GM23338 (cell line): Measurements from ENCODE around the gene EFS. TPM values are rescaled to one million over a fixed set of nuclear protein-coding genes. Genes with fewer than 3 reads are reported as not detected.

Source experiments
- ATAC-seq: fragments of 200-7000 bp; cut with Tn5 transposase; 3 replicates; pipeline ENCODE4 v1.9.1; 2020
- DNase-seq: peaks from one replicate; pipeline ENCODE4 v3.0.0-alpha.2; 2015; ENCODE audit warnings: low spot score
- H2AFZ ChIP-seq: fragments of 200-600 bp; sonication (generic); 2 replicates; pipeline ENCODE4 v1.8.0; 2016; ENCODE audit warnings: antibody characterized with exemption, mild to moderate bottlenecking, moderate library complexity
- H3F3A ChIP-seq: fragments of 200-600 bp; sonication (generic); replicated peaks from 2 replicates; pipeline ENCODE4 v1.8.0; 2017; ENCODE audit warnings: antibody characterized with exemption, mixed run types, low read depth
- H3K27ac ChIP-seq: fragments of 200-600 bp; sonication (generic); 2 replicates; pipeline ENCODE4 v1.6.1; 2016; ENCODE audit warnings: low read depth
- H3K27me3 ChIP-seq: fragments of 200-600 bp; sonication (generic); 2 replicates; pipeline ENCODE4 v1.8.0; 2016; ENCODE audit warnings: mild to moderate bottlenecking, mixed run types, moderate library complexity; ENCODE audit not compliant: insufficient read depth
- H3K36me3 ChIP-seq: fragments of 200-600 bp; sonication (generic); 2 replicates; pipeline ENCODE4 v1.8.0; 2016; ENCODE audit warnings: mild to moderate bottlenecking; ENCODE audit not compliant: insufficient read depth
- H3K4me1 ChIP-seq: fragments of 200-600 bp; sonication (generic); 2 replicates; pipeline ENCODE4 v1.8.0; 2016; ENCODE audit warnings: mild to moderate bottlenecking, moderate library complexity; ENCODE audit not compliant: insufficient read depth
- H3K4me2 ChIP-seq: fragments of 200-600 bp; sonication (generic); 2 replicates; pipeline ENCODE4 v1.7.1; 2017; ENCODE audit warnings: mixed run types
- H3K4me3 ChIP-seq: fragments of 200-600 bp; sonication (generic); 2 replicates; pipeline ENCODE4 v1.6.1; 2016; ENCODE audit warnings: mixed run types
- H3K79me2 ChIP-seq: fragments of 200-600 bp; sonication (generic); replicated peaks from 2 replicates; pipeline ENCODE4 v1.8.0; 2017; ENCODE audit warnings: mild to moderate bottlenecking; ENCODE audit not compliant: insufficient read depth
- H3K9me2 ChIP-seq: fragments of 200-600 bp; sonication (generic); 2 replicates; pipeline ENCODE4 v1.8.0; 2017; ENCODE audit not compliant: insufficient read depth
- H4K20me1 ChIP-seq: fragments of 200-600 bp; sonication (generic); replicated peaks from 2 replicates; pipeline ENCODE4 v1.8.0; 2017; ENCODE audit warnings: mild to moderate bottlenecking; ENCODE audit not compliant: insufficient read depth
- H3K27ac Mint-ChIP-seq: 2 replicates; pipeline ENCODE4 v1.8.0; 2020; ENCODE audit warnings: inconsistent platforms, mild to moderate bottlenecking, moderate library complexity, mixed read lengths
- H3K27me3 Mint-ChIP-seq: 3 replicates; pipeline ENCODE4 v1.8.0; 2022; ENCODE audit warnings: low read depth, mild to moderate bottlenecking, moderate library complexity, mixed read lengths, inconsistent platforms; ENCODE audit not compliant: insufficient read depth, poor library complexity
- H3K36me3 Mint-ChIP-seq: 3 replicates; pipeline ENCODE4 v1.8.0; 2021; ENCODE audit warnings: low read depth, mild to moderate bottlenecking, inconsistent platforms, moderate library complexity, mixed read lengths
- H3K4me1 Mint-ChIP-seq: 3 replicates; pipeline ENCODE4 v1.8.0; 2020; ENCODE audit warnings: mild to moderate bottlenecking, inconsistent platforms, mixed read lengths
- H3K4me3 Mint-ChIP-seq: 3 replicates; pipeline ENCODE4 v1.8.0; 2021; ENCODE audit warnings: moderate library complexity, mild to moderate bottlenecking, inconsistent platforms, mixed read lengths
- H3K9me3 Mint-ChIP-seq: 3 replicates; pipeline ENCODE4 v1.8.0; 2020; ENCODE audit warnings: moderate library complexity, mild to moderate bottlenecking, inconsistent platforms, mixed read lengths
- CTCF ChIP-seq, 2 experiments: fragments of 200-600 bp in 1 of 2; sonication (generic) in 1 of 2; conservative IDR thresholded peaks; 2 replicates each; pipeline versions ENCODE4 v1.5.1 to v1.6.1; 2016 to 2017; ENCODE audit warnings: antibody characterized with exemption in 2 of 2, low read depth in 2 of 2, mild to moderate bottlenecking in 2 of 2, moderate library complexity in 1 of 2
- EZH2 ChIP-seq: fragments of 200-600 bp; sonication (generic); IDR thresholded peaks from one replicate; pipeline ENCODE4 v1.8.0; 2017; ENCODE audit warnings: antibody characterized with exemption, mild to moderate bottlenecking, low read depth; ENCODE audit not compliant: unreplicated experiment
- ZNF114 ChIP-seq: fragments of 250-450 bp; sonication (Bioruptor Pico); IDR thresholded peaks from 2 replicates; pipeline ENCODE4 v1.5.0; 2020; ENCODE audit warnings: mild to moderate bottlenecking, moderate library complexity
- polyA plus RNA-seq: library from polyadenylated mRNA; unstranded; fragments of >200 nt; fragmentation: Nextera tagmentation; extraction: Ambion mirVana; gene quantifications from 2 replicates; pipeline ENCODE4 v1.2.1, GENCODE V29; 2016
- total RNA-seq: library from RNA; depleted of rRNA; stranded (reverse); fragments of >200 nt; shearing (Covaris generic); gene quantifications from 2 replicates; pipeline ENCODE4 v1.2.3, GENCODE V29; 2014
- TF ChIP-seq, protein P1 (sequence below): fragments of 250-450 bp; sonication (Bioruptor Pico); IDR thresholded peaks from 2 replicates; pipeline ENCODE4 v1.5.0; 2020; ENCODE audit warnings: mild to moderate bottlenecking, moderate library complexity

The EFS gene
- total and polyA plus RNA-seq, 2 experiments from 2014 or later = 5.1 to 18.9 TPM

DNA sequence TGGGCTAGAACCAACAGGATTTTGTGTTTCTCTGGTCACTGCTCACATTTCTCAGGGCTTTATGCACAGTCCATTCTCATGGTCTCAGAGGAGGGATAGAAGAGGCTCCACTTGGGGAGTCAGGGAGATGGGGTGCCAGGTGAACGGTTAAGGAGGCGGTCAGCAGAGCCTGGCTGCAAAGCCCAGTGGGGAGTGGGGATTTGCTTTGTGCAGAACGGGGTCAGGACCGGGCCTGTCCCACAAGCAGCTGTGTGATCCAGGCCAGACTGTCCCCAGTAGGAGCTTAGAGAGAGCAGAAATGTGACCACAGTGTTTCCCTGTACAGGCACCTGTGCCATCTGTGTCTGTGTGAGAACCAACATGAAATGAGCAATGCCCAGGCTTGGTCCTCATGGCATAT, 16.0 kb upstream of the EFS start (continued):
- TF ChIP-seq CTCF (conservative IDR thresholded peaks at IDR 0.05; ENCODE audit: low read depth in 2 of 2) (no peak), ZNF114 (CRISPR knock-in tag) (no peak)
- TF ChIP-seq, protein P1, sequence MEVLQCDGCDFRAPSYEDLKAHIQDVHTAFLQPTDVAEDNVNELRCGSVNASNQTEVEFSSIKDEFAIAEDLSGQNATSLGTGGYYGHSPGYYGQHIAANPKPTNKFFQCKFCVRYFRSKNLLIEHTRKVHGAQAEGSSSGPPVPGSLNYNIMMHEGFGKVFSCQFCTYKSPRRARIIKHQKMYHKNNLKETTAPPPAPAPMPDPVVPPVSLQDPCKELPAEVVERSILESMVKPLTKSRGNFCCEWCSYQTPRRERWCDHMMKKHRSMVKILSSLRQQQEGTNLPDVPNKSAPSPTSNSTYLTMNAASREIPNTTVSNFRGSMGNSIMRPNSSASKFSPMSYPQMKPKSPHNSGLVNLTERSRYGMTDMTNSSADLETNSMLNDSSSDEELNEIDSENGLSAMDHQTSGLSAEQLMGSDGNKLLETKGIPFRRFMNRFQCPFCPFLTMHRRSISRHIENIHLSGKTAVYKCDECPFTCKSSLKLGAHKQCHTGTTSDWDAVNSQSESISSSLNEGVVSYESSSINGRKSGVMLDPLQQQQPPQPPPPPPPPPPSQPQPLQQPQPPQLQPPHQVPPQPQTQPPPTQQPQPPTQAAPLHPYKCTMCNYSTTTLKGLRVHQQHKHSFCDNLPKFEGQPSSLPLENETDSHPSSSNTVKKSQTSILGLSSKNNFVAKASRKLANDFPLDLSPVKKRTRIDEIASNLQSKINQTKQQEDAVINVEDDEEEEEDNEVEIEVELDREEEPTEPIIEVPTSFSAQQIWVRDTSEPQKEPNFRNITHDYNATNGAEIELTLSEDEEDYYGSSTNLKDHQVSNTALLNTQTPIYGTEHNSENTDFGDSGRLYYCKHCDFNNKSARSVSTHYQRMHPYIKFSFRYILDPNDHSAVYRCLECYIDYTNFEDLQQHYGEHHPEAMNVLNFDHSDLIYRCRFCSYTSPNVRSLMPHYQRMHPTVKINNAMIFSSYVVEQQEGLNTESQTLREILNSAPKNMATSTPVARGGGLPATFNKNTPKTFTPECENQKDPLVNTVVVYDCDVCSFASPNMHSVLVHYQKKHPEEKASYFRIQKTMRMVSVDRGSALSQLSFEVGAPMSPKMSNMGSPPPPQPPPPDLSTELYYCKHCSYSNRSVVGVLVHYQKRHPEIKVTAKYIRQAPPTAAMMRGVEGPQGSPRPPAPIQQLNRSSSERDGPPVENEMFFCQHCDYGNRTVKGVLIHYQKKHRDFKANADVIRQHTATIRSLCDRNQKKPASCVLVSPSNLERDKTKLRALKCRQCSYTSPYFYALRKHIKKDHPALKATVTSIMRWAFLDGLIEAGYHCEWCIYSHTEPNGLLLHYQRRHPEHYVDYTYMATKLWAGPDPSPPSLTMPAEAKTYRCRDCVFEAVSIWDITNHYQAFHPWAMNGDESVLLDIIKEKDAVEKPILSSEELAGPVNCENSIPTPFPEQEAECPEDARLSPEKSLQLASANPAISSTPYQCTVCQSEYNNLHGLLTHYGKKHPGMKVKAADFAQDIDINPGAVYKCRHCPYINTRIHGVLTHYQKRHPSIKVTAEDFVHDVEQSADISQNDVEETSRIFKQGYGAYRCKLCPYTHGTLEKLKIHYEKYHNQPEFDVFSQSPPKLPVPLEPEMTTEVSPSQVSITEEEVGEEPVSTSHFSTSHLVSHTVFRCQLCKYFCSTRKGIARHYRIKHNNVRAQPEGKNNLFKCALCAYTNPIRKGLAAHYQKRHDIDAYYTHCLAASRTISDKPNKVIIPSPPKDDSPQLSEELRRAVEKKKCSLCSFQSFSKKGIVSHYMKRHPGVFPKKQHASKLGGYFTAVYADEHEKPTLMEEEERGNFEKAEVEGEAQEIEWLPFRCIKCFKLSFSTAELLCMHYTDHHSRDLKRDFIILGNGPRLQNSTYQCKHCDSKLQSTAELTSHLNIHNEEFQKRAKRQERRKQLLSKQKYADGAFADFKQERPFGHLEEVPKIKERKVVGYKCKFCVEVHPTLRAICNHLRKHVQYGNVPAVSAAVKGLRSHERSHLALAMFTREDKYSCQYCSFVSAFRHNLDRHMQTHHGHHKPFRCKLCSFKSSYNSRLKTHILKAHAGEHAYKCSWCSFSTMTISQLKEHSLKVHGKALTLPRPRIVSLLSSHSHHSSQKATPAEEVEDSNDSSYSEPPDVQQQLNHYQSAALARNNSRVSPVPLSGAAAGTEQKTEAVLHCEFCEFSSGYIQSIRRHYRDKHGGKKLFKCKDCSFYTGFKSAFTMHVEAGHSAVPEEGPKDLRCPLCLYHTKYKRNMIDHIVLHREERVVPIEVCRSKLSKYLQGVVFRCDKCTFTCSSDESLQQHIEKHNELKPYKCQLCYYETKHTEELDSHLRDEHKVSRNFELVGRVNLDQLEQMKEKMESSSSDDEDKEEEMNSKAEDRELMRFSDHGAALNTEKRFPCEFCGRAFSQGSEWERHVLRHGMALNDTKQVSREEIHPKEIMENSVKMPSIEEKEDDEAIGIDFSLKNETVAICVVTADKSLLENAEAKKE (CRISPR knock-in tag) = no peak

- Histone ChIP-seq H3K4me1 (peaks cover 9% of the 10 kb centered on the region; the same call in 1 of the 2 replicates), H3K4me2 (no peak overlapping the region), H3K79me2 (no peaks in the 10 kb centered on the region), H3K27me3 (peaks cover 31% of the 10 kb centered on the region; the same call in 1 of the 2 replicates), H3K36me3 (no peaks in the 10 kb centered on the region), H3F3A (no peaks in the 10 kb centered on the region), H3K27ac (no peak overlapping the region), H2AFZ (no peak overlapping the region), H4K20me1 (no peaks in the 10 kb centered on the region; the same call in 1 of the 2 replicates), H3K9me2 (no peaks in the 10 kb centered on the region), H3K4me3 (no peak overlapping the region)
- ATAC-seq (no peak), DNase-seq (no peak)
- Mint-ChIP-seq H3K36me3 (no peaks in the 10 kb centered on the region), H3K4me1 (peaks cover 19% of the 10 kb centered on the region), H3K4me3 (no peak overlapping the region; the same call in 2 of the 3 replicates), H3K27me3 (peaks cover 23% of the 10 kb centered on the region), H3K27ac (no peak overlapping the region), H3K9me3 (no peaks in the 10 kb centered on the region; the same call in 2 of the 3 replicates)
- TF ChIP-seq EZH2 = no peak
- TF ChIP-seq, protein P1 (CRISPR knock-in tag) = no peak
These were observed 15.4 kb upstream of the EFS start for GRCh38 chr14:23380197-23380914.
